Endothelial cell of umbilical vein (primary cell): ENCODE data around the gene SLC44A1. TPM values are rescaled to one million over a fixed set of nuclear protein-coding genes. Genes with fewer than 3 reads are reported as not detected.

Experiments
- BruUV-seq: library from RNA; stranded (reverse); fragments of 400-500 nt; replicated peaks from 2 replicates; lab custom pipeline; 2021; lab: Mats Ljungman, UMichigan
- CTCF ChIA-PET: fragments of 300-600, 350-600 bp; sonication (Branson Sonifier 250); formaldehyde crosslinking; loops from one replicate; lab custom pipeline; 2021; ENCODE audit warnings: antibody characterized with exemption, inconsistent platforms; lab: Charles Lee
- POLR2A ChIA-PET: fragments of 300-600, 350-600 bp; sonication (Branson Sonifier 250); formaldehyde crosslinking; loops from one replicate; lab custom pipeline; 2021; ENCODE audit warnings: antibody characterized with exemption, inconsistent platforms; lab: Charles Lee
- DNase-seq: peaks from one replicate; pipeline ENCODE4 v3.0.0-alpha.2; 2011; ENCODE audit warnings: low read depth, low spot score
- FAIRE-seq: peaks from 2 replicates; lab custom pipeline; 2011; peaks lifted over from hg19 to GRCh38; lab: Jason Lieb, UNC
- H2AFZ ChIP-seq: 2 replicates; pipeline ENCODE4 v1.6.0; 2012; ENCODE audit warnings: low read depth, low read length, control low read depth, inconsistent platforms
- H3K27ac ChIP-seq: 2 replicates; pipeline ENCODE4 v1.5.1; 2011; ENCODE audit warnings: low read depth, mild to moderate bottlenecking, control low read depth, low read length, moderate library complexity; ENCODE audit not compliant: insufficient read depth
- H3K27me3 ChIP-seq, 2 experiments: 2 replicates each; pipeline versions ENCODE4 v1.6.0 to v1.6.1; 2011; ENCODE audit warnings: low read length in 2 of 2, mixed read lengths in 1 of 2; ENCODE audit not compliant: control insufficient read depth in 2 of 2, insufficient read depth in 2 of 2
- H3K36me3 ChIP-seq, 2 experiments: 2 replicates in 1 of 2; 3 replicates in 1 of 2; pipeline ENCODE4 v1.5.1; 2011; ENCODE audit warnings: low read length in 2 of 2, mild to moderate bottlenecking in 1 of 2, moderate library complexity in 1 of 2; ENCODE audit not compliant: control insufficient read depth in 2 of 2, insufficient read depth in 2 of 2; ENCODE audit errors: extremely low read depth in 1 of 2
- H3K4me1 ChIP-seq: 3 replicates; pipeline ENCODE4 v1.5.1; 2011; ENCODE audit warnings: mild to moderate bottlenecking, low read length; ENCODE audit not compliant: control insufficient read depth, insufficient read depth; ENCODE audit errors: extremely low read depth
- H3K4me2 ChIP-seq: 2 replicates; pipeline ENCODE4 v1.6.1; 2011; ENCODE audit warnings: low read length, control low read depth, mixed read lengths; ENCODE audit not compliant: insufficient read depth
- H3K4me3 ChIP-seq, 3 experiments: fragments of 200-600 bp in 1 of 3; sonication (generic), shearing (Covaris generic) in 1 of 3; replicated peaks in 1 of 3; 2 replicates each; pipeline ENCODE4 v1.5.1; 2011 to 2016; ENCODE audit warnings: control low read depth in 3 of 3, low read length in 3 of 3, mild to moderate bottlenecking in 2 of 3, inconsistent platforms in 1 of 3, low read depth in 1 of 3, moderate library complexity in 1 of 3; ENCODE audit not compliant: insufficient read depth in 1 of 3
- H3K79me2 ChIP-seq: 2 replicates; pipeline ENCODE4 v1.6.0; 2012; ENCODE audit warnings: low read length, inconsistent platforms; ENCODE audit not compliant: control insufficient read depth, insufficient read depth
- H3K9ac ChIP-seq: replicated peaks from 2 replicates; pipeline ENCODE3; 2011; ENCODE audit warnings: low read length, control low read depth; ENCODE audit not compliant: insufficient read depth; ENCODE audit errors: extremely low read depth
- H3K9me1 ChIP-seq: replicated peaks from 3 replicates; pipeline ENCODE4 v1.6.0; 2011; ENCODE audit warnings: mild to moderate bottlenecking, low read length; ENCODE audit not compliant: control insufficient read depth, insufficient read depth; ENCODE audit errors: extremely low read depth
- H3K9me3 ChIP-seq: replicated peaks from 2 replicates; pipeline ENCODE4 v1.5.1; 2012; ENCODE audit warnings: low read length, inconsistent platforms; ENCODE audit not compliant: control insufficient read depth, insufficient read depth
- H4K20me1 ChIP-seq: replicated peaks from 2 replicates; pipeline ENCODE3; 2011; ENCODE audit warnings: mild to moderate bottlenecking, low read length; ENCODE audit not compliant: control insufficient read depth, insufficient read depth; ENCODE audit errors: extremely low read depth
- EZH2 ChIP-seq: IDR thresholded peaks from 2 replicates; pipeline ENCODE4 v1.6.1; 2012; ENCODE audit warnings: borderline replicate concordance, low read depth, mild to moderate bottlenecking, moderate library complexity, low read length, inconsistent platforms; ENCODE audit not compliant: severe bottlenecking
- FOS ChIP-seq: IDR thresholded peaks from 2 replicates; pipeline ENCODE4 v1.6.1; 2011; ENCODE audit warnings: mild to moderate bottlenecking, low read length, moderate library complexity, borderline replicate concordance; ENCODE audit not compliant: insufficient read depth
- GATA2 ChIP-seq: IDR thresholded peaks from 2 replicates; pipeline ENCODE4 v1.7.0; 2011; ENCODE audit warnings: low read depth, mild to moderate bottlenecking, moderate library complexity, mixed read lengths, low read length; ENCODE audit not compliant: insufficient read length, insufficient read depth
- JUN ChIP-seq: IDR thresholded peaks from 2 replicates; pipeline ENCODE4 v1.6.1; 2011; ENCODE audit warnings: borderline replicate concordance, low read depth; ENCODE audit not compliant: insufficient read length, insufficient read depth
- MAX ChIP-seq: IDR thresholded peaks from 2 replicates; pipeline ENCODE4 v1.6.1; 2011; ENCODE audit not compliant: insufficient read depth, insufficient read length
- MYC ChIP-seq: IDR thresholded peaks from one replicate; pipeline ENCODE4 v1.6.1; 2011; ENCODE audit warnings: mild to moderate bottlenecking, low read depth, low read length
- POLR2A ChIP-seq: IDR thresholded peaks from 2 replicates; pipeline ENCODE4 v1.6.1; 2012; ENCODE audit warnings: low read depth, mild to moderate bottlenecking, control low read depth, low read length
- POLR2AphosphoS5 ChIP-seq: IDR thresholded peaks from 2 replicates; pipeline ENCODE4 v1.6.1; 2012; ENCODE audit warnings: low read depth, mild to moderate bottlenecking, control low read depth, low read length, moderate library complexity; ENCODE audit not compliant: insufficient read depth
- dilution Hi-C: fragments of 300-500 bp; cut with MboI; formaldehyde crosslinking; loops from one replicate; pipeline ENCODE4 v1.15.0; 2019; ENCODE audit warnings: low sequenced_read_pairs; ENCODE audit not compliant: extremely low pct_ligation_motif_present
- intact Hi-C: fragments of 100-400 bp; cut with micrococcal nuclease; formaldehyde crosslinking; loops from one replicate; pipeline ENCODE4 v1.10.0; 2022
- polyA plus RNA-seq, 4 experiments: library from polyadenylated mRNA; depleted of rRNA in 3 of 4; stranded (reverse) in 3 of 4; unstranded in 1 of 4; fragments of >200 nt; gene quantifications; 2 replicates each; pipeline versions ENCODE4 v1.2.1 to v1.2.3, GENCODE V29; 2011 to 2012; ENCODE audit warnings: missing spikeins in 1 of 4
- total RNA-seq: library from RNA; stranded (reverse); gene quantifications from 2 replicates; pipeline ENCODE4 v1.2.3, GENCODE V29; 2021

SLC44A1 gene
- total and polyA plus RNA-seq, 2 donors (not counting 3 experiments of a cell fraction or from before 2014, with no cell fraction given): 16.1 to 37.7 TPM

- ChIA-PET POLR2A (no interaction called here), CTCF (no interaction called here)
- intact Hi-C loops (no loop called here), dilution Hi-C loops (no loop called here)
- Histone ChIP-seq H3K4me1 (no peaks in the 10 kb centered on the region), H3K9me1 (no peaks in the 10 kb centered on the region), H3K9me3 (no peaks in the 10 kb centered on the region), H3K4me3 (no peak overlapping the region), H3K9ac (no peak overlapping the region), H4K20me1 (no peaks in the 10 kb centered on the region), H2AFZ (no peak overlapping the region), H3K4me2 (no peak overlapping the region), H3K79me2 (no peaks in the 10 kb centered on the region), H3K36me3 (peaks cover 0 to 3% of the 10 kb centered on the region in 2 experiments), H3K27me3 (no peaks in the 10 kb centered on the region), H3K27ac (no peak overlapping the region)
- BruUV-seq: no TSS peak
- TF ChIP-seq EZH2 (no peak), MYC (no peak), POLR2AphosphoS5 (no peak), JUN (no peak)
- FAIRE-seq (no peak), DNase-seq (no peak)
Measured at GRCh38 chr9:105385381-105385985, 141.0 kb downstream of the SLC44A1 start.

- FAIRE-seq (no peak), DNase-seq (no peak)
- Histone ChIP-seq H3K4me3 (no peak overlapping the region), H3K4me1 (no peaks in the 10 kb centered on the region), H3K27ac (no peak overlapping the region), H4K20me1 (no peaks in the 10 kb centered on the region), H3K4me2 (no peak overlapping the region), H3K9me1 (no peaks in the 10 kb centered on the region), H3K27me3 (no peaks in the 10 kb centered on the region), H3K79me2 (no peaks in the 10 kb centered on the region), H3K36me3 (no peaks in the 10 kb centered on the region), H3K9ac (no peak overlapping the region), H3K9me3 (no peaks in the 10 kb centered on the region), H2AFZ (no peak overlapping the region)
- TF ChIP-seq FOS (no peak), MAX (no peak), POLR2A (no peak), MYC (no peak), GATA2 (no peak), JUN (no peak)
- BruUV-seq: no TSS peak
- CTCF ChIA-PET: interaction anchor here (0.7 to 1.0 kb wide), 2 partner anchors 125 to 135 kb away, joined by 3 read pairs; no protein-coding TSS in a partner anchor
- dilution Hi-C loops: no loop called here
- POLR2A ChIA-PET: interaction anchor here (0.7 kb wide), 1 partner anchor 635 kb away, joined by 9 read pairs; no protein-coding TSS in a partner anchor
- intact Hi-C loops: no loop called here
Measured at GRCh38 chr9:105389796-105390195, 145.3 kb downstream of the SLC44A1 start.
